ENCODE results near the gene ELAVL2. TPM values are rescaled to one million over a fixed set of nuclear protein-coding genes. Genes with fewer than 3 reads are reported as not detected.

Gene ELAVL2
- total RNA-seq, 3 donors from 2014 or later: 0.59 to 1.1 (median 0.66) TPM

DNA sequence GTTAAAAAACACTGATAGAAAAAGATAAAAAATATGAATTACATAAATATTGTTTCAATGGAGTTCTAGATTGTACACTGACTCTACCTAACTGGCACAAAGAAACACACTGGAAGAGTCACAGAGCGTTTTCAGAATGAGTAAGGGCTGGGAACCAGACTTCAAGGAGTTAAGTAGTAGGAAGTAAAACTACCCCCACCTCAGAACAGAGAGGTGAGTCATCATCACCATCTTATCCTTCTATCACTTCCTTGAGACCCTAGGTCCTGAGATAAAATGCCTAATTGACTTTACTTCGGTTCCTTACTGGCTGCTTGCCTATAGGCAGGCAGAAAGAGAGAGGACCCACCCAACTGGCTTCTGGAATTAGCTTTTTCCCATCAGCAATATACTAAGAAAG, 79.7 kb downstream of the ELAVL2 start:
- intact Hi-C loops (cut with DNase I; ENCODE audit: low total_unique reads): no loop called here

DNA sequence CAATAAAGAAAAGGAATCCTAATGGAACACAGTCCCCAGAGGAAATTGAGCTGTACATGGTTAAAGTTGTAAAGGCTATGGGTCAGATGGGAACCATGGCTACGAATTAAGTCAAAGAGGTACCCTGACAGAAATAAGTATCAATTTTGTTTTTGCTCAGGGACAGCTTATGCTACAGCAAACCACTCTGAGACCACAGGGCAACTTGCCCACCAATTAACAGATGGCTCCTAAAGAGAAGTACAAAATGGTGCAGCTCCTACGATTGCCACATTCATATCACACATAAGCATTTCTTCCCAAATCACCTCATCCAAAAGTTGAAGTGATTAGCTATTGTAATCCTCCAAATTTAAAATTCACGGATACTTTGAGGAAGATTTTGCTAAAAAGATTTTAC, 83.0 kb downstream of the ELAVL2 start:
- Histone ChIP-seq H3K4me3 (no peak overlapping the region), H3K27ac (no peak overlapping the region), H3K4me1 (no peaks in the 10 kb centered on the region), H3K9me3 (no peaks in the 10 kb centered on the region), H3K36me3 (no peaks in the 10 kb centered on the region), H3K27me3 (no peaks in the 10 kb centered on the region)
- TF ChIP-seq POLR2A (IDR thresholded peaks at IDR 0.05): no peak
- TF ChIP-seq POLR2AphosphoS5 (IDR thresholded peaks at IDR 0.05): no peak
- TF ChIP-seq, protein P1, sequence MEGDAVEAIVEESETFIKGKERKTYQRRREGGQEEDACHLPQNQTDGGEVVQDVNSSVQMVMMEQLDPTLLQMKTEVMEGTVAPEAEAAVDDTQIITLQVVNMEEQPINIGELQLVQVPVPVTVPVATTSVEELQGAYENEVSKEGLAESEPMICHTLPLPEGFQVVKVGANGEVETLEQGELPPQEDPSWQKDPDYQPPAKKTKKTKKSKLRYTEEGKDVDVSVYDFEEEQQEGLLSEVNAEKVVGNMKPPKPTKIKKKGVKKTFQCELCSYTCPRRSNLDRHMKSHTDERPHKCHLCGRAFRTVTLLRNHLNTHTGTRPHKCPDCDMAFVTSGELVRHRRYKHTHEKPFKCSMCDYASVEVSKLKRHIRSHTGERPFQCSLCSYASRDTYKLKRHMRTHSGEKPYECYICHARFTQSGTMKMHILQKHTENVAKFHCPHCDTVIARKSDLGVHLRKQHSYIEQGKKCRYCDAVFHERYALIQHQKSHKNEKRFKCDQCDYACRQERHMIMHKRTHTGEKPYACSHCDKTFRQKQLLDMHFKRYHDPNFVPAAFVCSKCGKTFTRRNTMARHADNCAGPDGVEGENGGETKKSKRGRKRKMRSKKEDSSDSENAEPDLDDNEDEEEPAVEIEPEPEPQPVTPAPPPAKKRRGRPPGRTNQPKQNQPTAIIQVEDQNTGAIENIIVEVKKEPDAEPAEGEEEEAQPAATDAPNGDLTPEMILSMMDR (IDR thresholded peaks at IDR 0.05): no peak
- DNase-seq (ENCODE audit: low spot score in 2 of 2): no peak
- intact Hi-C loops (cut with DNase I; ENCODE audit: low total_unique reads): no loop called here

More for the DNA sequence above, 79.7 kb downstream of the ELAVL2 start:
- H3K36me3 ChIP-seq: no peaks in the 10 kb centered on the region
- no peak overlapping the region for H3K4me3 ChIP-seq
- DNase-seq (ENCODE audit: low spot score in 2 of 2): no peak
- TF ChIP-seq POLR2AphosphoS5 (IDR thresholded peaks at IDR 0.05) (no peak), POLR2A (IDR thresholded peaks at IDR 0.05) (no peak)
- TF ChIP-seq, protein P1 (IDR thresholded peaks at IDR 0.05): no peak
- H3K4me1 ChIP-seq: no peaks in the 10 kb centered on the region
- H3K9me3 ChIP-seq: no peaks in the 10 kb centered on the region
- no peaks in the 10 kb centered on the region for H3K27me3 ChIP-seq
- H3K27ac ChIP-seq: no peak overlapping the region

DNA sequence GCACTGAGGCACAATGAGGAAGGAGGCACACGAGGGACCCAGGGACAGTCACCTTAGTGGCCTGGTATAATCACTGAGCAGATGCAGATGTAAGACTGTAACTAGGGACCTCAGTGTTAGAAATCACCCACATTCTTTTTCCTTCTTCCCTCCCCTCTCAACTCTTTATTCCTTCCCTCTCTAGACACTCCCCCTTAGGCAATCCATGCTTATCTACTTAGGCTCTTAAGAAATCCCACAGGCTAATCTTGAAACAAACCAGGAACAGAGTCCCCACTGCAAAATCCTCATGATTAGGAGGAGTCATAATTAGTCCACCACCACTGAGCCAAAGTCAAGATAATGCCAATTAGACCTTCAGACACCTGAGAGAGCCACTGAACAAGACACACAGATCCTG, 84.7 kb downstream of the ELAVL2 start:
- no peak for TF ChIP-seq POLR2AphosphoS5 (IDR thresholded peaks at IDR 0.05)
- TF ChIP-seq, protein P1 (IDR thresholded peaks at IDR 0.05): no peak
- TF ChIP-seq POLR2A (IDR thresholded peaks at IDR 0.05): no peak
- no peak for DNase-seq (ENCODE audit: low spot score in 2 of 2)
- Histone ChIP-seq H3K27me3 (no peaks in the 10 kb centered on the region), H3K9me3 (no peaks in the 10 kb centered on the region), H3K36me3 (no peaks in the 10 kb centered on the region), H3K4me1 (no peaks in the 10 kb centered on the region), H3K4me3 (no peak overlapping the region), H3K27ac (no peak overlapping the region)
- intact Hi-C loops (cut with DNase I; ENCODE audit: low total_unique reads): no loop called here

DNA sequence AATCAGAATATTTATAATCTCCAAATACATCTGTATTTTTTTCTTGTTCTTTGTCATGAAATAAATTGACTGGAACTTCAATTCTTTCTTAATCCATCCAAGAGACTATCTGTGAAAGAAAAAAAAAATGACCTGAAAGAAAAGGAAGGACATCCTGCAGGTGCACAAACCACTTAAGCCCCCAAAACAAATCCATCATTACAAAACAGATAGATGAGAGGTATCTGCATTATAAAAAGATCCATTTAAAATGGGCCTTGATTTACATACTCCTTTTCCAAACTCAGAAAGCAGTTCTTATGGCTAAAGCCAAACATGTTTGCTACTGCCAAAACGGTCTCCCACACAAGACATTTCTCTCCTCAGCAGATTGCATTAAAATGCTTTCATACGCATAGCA, 85.5 kb downstream of the ELAVL2 start:
- H3K36me3 ChIP-seq: no peaks in the 10 kb centered on the region
- TF ChIP-seq POLR2A (IDR thresholded peaks at IDR 0.05): no peak
- TF ChIP-seq POLR2AphosphoS5 (IDR thresholded peaks at IDR 0.05): no peak
- TF ChIP-seq, protein P1 (IDR thresholded peaks at IDR 0.05): no peak
- no peaks in the 10 kb centered on the region for H3K27me3 ChIP-seq
- H3K27ac ChIP-seq: no peak overlapping the region
- H3K4me3 ChIP-seq: no peak overlapping the region
- intact Hi-C loops (cut with DNase I; ENCODE audit: low total_unique reads): no loop called here
- DNase-seq (ENCODE audit: low spot score in 2 of 2): no peak
- H3K9me3 ChIP-seq: no peaks in the 10 kb centered on the region
- no peaks in the 10 kb centered on the region for H3K4me1 ChIP-seq

DNA sequence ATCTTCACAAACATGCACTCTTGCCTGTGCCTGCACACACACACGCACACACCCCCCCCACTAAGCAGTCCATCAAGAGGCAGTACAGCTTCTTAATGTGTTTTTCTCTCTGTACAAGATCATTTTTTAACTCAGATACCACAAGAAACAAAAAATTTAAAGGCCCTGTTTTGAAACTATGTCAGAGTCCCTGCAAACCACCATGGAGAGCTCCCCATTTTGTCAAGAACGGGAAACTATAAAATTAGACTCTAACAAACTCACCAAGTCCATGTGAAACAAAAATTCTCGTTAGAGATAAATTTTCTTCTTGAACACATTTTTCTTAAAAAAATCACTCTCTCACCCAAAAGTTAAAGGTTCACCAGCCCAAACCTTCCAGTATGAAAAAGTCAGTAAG, 86.3 kb downstream of the ELAVL2 start:
- DNase-seq (ENCODE audit: low spot score in 2 of 2): no peak
- TF ChIP-seq POLR2A (IDR thresholded peaks at IDR 0.05) (no peak), POLR2AphosphoS5 (IDR thresholded peaks at IDR 0.05) (no peak)
- TF ChIP-seq, protein P1 (IDR thresholded peaks at IDR 0.05): no peak
- H3K4me1 ChIP-seq: no peaks in the 10 kb centered on the region
- intact Hi-C loops (cut with DNase I; ENCODE audit: low total_unique reads): no loop called here
- H3K36me3 ChIP-seq: no peaks in the 10 kb centered on the region
- no peak overlapping the region for H3K4me3 ChIP-seq
- H3K27ac ChIP-seq: no peak overlapping the region
- no peaks in the 10 kb centered on the region for H3K27me3 ChIP-seq
- no peaks in the 10 kb centered on the region for H3K9me3 ChIP-seq
